Lower lobe of right lung (tissue), 2 donors: ENCODE data around the gene FUT4. TPM values are rescaled to one million over a fixed set of nuclear protein-coding genes. Genes with fewer than 3 reads are reported as not detected.

Experiments
- ATAC-seq, 2 donors: fragments of 200-7000 bp; cut with Tn5 transposase; one replicate each; pipeline ENCODE4 v1.9.1; 2020 to 2022; ENCODE audit warnings: mild to moderate bottlenecking in 2 of 2, moderate library complexity in 2 of 2
- DNase-seq: peaks from one replicate; pipeline ENCODE4 v3.0.0-alpha.2; 2020
- H3K27ac ChIP-seq: fragments of 200-600 bp; one replicate; pipeline ENCODE4 v1.8.0; 2022
- H3K27me3 ChIP-seq: fragments of 200-600 bp; one replicate; pipeline ENCODE4 v1.8.0; 2022; ENCODE audit warnings: low read depth
- H3K36me3 ChIP-seq: fragments of 200-600 bp; one replicate; pipeline ENCODE4 v1.8.0; 2022; ENCODE audit warnings: mild to moderate bottlenecking
- H3K4me1 ChIP-seq: fragments of 200-600 bp; one replicate; pipeline ENCODE4 v1.8.0; 2022
- H3K4me3 ChIP-seq: fragments of 200-600 bp; one replicate; pipeline ENCODE4 v1.8.0; 2022; ENCODE audit warnings: mild to moderate bottlenecking
- H3K9me3 ChIP-seq: fragments of 200-600 bp; one replicate; pipeline ENCODE4 v1.8.0; 2022
- intact Hi-C: fragments of 100-400 bp; cut with DNase I; formaldehyde crosslinking; loops from one replicate; pipeline ENCODE4 v1.11.0; 2022
- long read RNA-seq: library from polyadenylated mRNA; unstranded; transcript quantifications from one replicate; pipeline ENCODE4 v2.0.0, GENCODE V29; 2021
- total RNA-seq: library from RNA; stranded (reverse); fragmentation: NEBNext Ultra II Directional; extraction: Animal tissue kit (Norgen Biotek cat#: 25700); gene quantifications from one replicate; pipeline ENCODE4 v1.2.1, GENCODE V29; 2021
- TF ChIP-seq, protein P1 (sequence below): fragments of 200-600 bp; IDR thresholded peaks from one replicate; pipeline ENCODE4 v1.8.0; 2022; ENCODE audit warnings: antibody characterized with exemption, mild to moderate bottlenecking
- donor health status: DM: no; HTN: yes; CAD: no; lungs with severe emphysema.

Gene FUT4, protein sequence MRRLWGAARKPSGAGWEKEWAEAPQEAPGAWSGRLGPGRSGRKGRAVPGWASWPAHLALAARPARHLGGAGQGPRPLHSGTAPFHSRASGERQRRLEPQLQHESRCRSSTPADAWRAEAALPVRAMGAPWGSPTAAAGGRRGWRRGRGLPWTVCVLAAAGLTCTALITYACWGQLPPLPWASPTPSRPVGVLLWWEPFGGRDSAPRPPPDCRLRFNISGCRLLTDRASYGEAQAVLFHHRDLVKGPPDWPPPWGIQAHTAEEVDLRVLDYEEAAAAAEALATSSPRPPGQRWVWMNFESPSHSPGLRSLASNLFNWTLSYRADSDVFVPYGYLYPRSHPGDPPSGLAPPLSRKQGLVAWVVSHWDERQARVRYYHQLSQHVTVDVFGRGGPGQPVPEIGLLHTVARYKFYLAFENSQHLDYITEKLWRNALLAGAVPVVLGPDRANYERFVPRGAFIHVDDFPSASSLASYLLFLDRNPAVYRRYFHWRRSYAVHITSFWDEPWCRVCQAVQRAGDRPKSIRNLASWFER
- 7.1 TPM for total RNA-seq
- long read RNA-seq, full-length matches to known transcripts = 19 of 19 reads
- long read RNA-seq, partial matches to known transcripts = 0 of 19 reads
- long read RNA-seq, other reads (novel, unspliced or antisense) = 0 of 19 reads

DNA sequence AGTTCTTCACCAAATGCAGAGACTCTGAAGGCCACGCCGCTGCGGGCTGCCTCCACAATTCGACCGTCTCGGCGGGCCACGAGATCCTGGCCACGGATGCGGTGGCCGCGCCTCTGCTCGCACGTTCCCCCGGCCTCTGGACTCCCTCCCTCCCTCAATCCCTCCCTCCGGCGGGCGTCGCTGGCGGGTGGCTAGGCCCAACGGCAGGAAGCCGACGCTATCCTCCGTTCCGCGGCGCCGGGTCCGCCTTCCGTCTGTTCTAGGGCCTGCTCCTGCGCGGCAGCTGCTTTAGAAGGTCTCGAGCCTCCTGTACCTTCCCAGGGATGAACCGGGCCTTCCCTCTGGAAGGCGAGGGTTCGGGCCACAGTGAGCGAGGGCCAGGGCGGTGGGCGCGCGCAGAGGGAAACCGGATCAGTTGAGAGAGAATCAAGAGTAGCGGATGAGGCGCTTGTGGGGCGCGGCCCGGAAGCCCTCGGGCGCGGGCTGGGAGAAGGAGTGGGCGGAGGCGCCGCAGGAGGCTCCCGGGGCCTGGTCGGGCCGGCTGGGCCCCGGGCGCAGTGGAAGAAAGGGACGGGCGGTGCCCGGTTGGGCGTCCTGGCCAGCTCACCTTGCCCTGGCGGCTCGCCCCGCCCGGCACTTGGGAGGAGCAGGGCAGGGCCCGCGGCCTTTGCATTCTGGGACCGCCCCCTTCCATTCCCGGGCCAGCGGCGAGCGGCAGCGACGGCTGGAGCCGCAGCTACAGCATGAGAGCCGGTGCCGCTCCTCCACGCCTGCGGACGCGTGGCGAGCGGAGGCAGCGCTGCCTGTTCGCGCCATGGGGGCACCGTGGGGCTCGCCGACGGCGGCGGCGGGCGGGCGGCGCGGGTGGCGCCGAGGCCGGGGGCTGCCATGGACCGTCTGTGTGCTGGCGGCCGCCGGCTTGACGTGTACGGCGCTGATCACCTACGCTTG lies at the start of gene FUT4:
Gene FUT4, plus strand, starts transcription at position 227 of the 951 bp plus-strand sequence. Its CDS starts 213 bp downstream, at position 440.
- intact Hi-C loops = no loop called here
- Histone ChIP-seq H3K4me1 (peaks cover 39% of the 10 kb centered on the region), H3K27me3 (no peaks in the 10 kb centered on the region), H3K4me3 (peak within 1 kb of the TSS; percentile 73), H3K9me3 (no peaks in the 10 kb centered on the region), H3K27ac (peak within 1 kb of the TSS; percentile 100), H3K36me3 (no peaks in the 10 kb centered on the region)
- peak; percentile 94 for DNase-seq
- peak; percentile 97 to 98 for ATAC-seq
- TF ChIP-seq, protein P1, sequence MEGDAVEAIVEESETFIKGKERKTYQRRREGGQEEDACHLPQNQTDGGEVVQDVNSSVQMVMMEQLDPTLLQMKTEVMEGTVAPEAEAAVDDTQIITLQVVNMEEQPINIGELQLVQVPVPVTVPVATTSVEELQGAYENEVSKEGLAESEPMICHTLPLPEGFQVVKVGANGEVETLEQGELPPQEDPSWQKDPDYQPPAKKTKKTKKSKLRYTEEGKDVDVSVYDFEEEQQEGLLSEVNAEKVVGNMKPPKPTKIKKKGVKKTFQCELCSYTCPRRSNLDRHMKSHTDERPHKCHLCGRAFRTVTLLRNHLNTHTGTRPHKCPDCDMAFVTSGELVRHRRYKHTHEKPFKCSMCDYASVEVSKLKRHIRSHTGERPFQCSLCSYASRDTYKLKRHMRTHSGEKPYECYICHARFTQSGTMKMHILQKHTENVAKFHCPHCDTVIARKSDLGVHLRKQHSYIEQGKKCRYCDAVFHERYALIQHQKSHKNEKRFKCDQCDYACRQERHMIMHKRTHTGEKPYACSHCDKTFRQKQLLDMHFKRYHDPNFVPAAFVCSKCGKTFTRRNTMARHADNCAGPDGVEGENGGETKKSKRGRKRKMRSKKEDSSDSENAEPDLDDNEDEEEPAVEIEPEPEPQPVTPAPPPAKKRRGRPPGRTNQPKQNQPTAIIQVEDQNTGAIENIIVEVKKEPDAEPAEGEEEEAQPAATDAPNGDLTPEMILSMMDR = peak; percentile 11

DNA sequence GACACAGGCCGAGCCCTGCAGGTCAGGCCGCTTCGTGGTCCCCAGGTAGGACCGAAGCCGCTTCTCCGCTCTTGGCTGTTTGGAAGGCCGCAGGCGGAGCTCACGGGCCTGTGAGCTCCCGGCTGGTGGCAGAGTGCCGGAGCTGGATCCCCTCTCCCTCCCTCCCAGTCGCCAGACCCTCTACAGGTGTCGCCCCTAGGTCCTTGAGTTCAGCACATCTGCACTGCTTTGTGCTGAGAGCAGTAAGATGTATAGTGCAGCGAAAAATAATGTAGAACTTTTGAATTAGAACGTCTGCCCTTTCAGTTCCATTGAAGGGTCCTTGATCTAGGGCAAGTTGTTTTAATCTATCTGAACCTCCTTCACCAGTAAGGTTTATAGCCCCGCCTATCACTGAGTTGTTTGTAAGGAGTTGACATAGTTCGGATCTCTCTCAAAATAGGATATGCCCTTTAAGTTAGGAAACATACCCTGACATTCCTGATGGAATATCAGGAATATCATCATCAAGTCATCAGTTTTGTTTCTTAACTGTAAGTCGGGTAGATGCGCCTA lies 49.5 kb upstream of the FUT4 start:
- H3K36me3 ChIP-seq = peaks cover 43% of the 10 kb centered on the region
- DNase-seq (no peak), ATAC-seq (peak; percentile 76 to 82)
- H3K27me3 ChIP-seq = no peaks in the 10 kb centered on the region
- peak overlapping the region; percentile 84 for H3K4me3 ChIP-seq
- intact Hi-C loops = no loop called here
- TF ChIP-seq, protein P1 = no peak
- peak overlapping the region; percentile 86 for H3K27ac ChIP-seq
- peaks cover 22% of the 10 kb centered on the region for H3K4me1 ChIP-seq
- H3K9me3 ChIP-seq = no peaks in the 10 kb centered on the region

DNA sequence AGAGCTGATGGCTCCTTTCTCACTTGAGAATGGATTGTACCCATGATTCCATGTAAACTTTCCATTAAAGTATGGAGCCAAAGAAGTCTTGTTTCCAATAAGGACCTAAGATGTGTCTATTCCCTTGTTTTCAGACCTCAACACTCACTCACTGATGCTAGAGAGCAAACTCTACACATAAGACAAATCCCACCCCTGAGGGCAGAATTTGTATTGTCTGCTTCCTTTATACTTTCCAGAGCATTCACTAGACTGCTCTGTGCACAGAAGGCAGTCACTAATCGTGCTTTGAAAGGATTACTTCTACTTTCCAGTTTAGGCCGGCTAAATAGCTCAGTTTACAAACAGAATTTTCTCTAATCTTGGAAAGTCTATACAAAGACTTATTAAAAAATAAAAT lies 43.5 kb upstream of the FUT4 start:
- intact Hi-C loops = no loop called here
- DNase-seq (no peak), ATAC-seq (no peak)
- Histone ChIP-seq H3K27me3 (no peaks in the 10 kb centered on the region), H3K27ac (no peak overlapping the region), H3K4me1 (peaks cover 3% of the 10 kb centered on the region), H3K9me3 (no peaks in the 10 kb centered on the region), H3K4me3 (no peak overlapping the region), H3K36me3 (peaks cover 59% of the 10 kb centered on the region)
- TF ChIP-seq, protein P1 = no peak

DNA sequence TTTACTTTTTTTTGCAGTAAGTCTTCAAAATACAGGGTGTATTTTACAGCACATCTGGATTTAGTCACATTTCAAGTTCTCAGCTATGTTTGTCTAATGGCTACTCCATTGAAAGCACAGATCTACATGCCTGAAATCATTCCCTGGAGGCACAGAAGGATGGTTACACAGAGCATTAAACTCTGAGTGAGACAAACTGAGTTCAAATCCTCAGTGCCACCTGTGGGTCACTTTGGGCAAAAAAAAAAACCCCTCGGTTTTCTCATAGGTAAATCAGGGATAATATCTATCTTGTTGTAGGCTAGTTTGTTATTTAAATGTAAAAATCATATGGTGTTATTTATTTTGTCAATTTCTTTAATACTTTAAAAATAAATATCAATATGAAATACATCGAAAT lies 42.2 kb upstream of the FUT4 start:
- intact Hi-C loops = no loop called here
- H3K36me3 ChIP-seq = peaks cover 58% of the 10 kb centered on the region

More for the DNA sequence above, 42.2 kb upstream of the FUT4 start:
- TF ChIP-seq, protein P1 = no peak
- DNase-seq = no peak
- H3K27ac ChIP-seq = no peak overlapping the region
- H3K9me3 ChIP-seq = no peaks in the 10 kb centered on the region
- no peaks in the 10 kb centered on the region for H3K4me1 ChIP-seq
- H3K4me3 ChIP-seq = no peak overlapping the region
- no peaks in the 10 kb centered on the region for H3K27me3 ChIP-seq
- ATAC-seq = no peak
